IPS-15b (cell line): ENCODE measurements around the gene KLHL33.

Source experiments
- H3K27me3 ChIP-seq: one replicate; pipeline ENCODE4 v1.6.1; 2013; ENCODE audit warnings: low read length; ENCODE audit not compliant: control insufficient read depth, insufficient read depth
- H3K36me3 ChIP-seq: one replicate; pipeline ENCODE4 v1.6.1; 2013; ENCODE audit warnings: low read length; ENCODE audit not compliant: control insufficient read depth, insufficient read depth
- H3K4me1 ChIP-seq: one replicate; pipeline ENCODE4 v1.6.1; 2013; ENCODE audit warnings: mild to moderate bottlenecking, low read length; ENCODE audit not compliant: control insufficient read depth, insufficient read depth
- H3K4me3 ChIP-seq: one replicate; pipeline ENCODE4 v1.5.1; 2013; ENCODE audit warnings: low read depth, low read length
- H3K9ac ChIP-seq: one replicate; pipeline ENCODE4 v1.6.1; 2013; ENCODE audit warnings: low read depth, mild to moderate bottlenecking, low read length
- H3K9me3 ChIP-seq: one replicate; pipeline ENCODE4 v1.6.1; 2013; ENCODE audit warnings: mild to moderate bottlenecking, low read length; ENCODE audit not compliant: control insufficient read depth, insufficient read depth

The KLHL33 gene

DNA sequence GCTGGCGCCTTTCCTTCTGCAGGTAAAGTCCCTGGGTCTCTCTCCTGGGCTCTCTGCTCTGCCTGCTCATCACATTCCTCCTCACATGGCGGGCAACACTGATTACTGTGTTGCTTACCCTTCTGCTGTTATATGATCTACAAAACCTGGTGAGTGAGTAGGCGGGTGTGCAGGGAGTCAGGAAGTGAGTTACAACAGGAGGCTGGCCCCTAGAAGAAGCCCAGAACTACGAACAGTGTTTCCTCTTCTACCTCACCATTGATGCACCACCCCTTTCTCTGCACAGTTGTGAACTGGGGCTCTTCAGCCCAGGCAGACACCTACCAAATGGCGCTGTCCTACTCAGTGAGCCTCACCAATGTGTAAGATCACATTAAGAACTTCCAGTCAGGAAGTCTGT lies 4.9 kb upstream of the KLHL33 start:
- Histone ChIP-seq H3K4me3 (no peak overlapping the region), H3K4me1 (peaks cover under 1% of the 10 kb centered on the region), H3K9ac (no peak overlapping the region), H3K9me3 (no peaks in the 10 kb centered on the region), H3K36me3 (peaks cover 3% of the 10 kb centered on the region), H3K27me3 (peaks cover 2% of the 10 kb centered on the region)

DNA sequence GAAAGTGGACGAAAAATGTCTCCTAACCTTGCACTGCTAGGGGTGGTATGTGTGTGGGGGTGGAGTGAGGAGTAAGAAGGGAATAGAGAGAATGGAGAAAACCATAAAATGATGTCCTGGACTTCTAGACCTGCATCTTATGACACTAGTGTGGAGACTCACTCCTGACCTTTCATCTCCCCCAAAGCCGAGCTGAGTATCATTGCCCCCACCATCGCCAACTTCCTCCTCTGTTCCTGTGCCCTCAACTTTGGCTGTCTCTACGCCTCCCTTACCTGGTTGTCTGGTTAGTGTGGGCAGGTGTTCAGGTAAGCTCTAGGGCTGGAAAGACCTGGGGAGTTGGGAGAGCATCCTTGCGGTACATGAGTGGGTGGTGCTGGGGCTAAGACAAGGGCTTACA lies 4.5 kb upstream of the KLHL33 start:
- H3K36me3 ChIP-seq: no peaks in the 10 kb centered on the region
- H3K4me3 ChIP-seq: no peak overlapping the region
- H3K9me3 ChIP-seq: no peaks in the 10 kb centered on the region
- no peak overlapping the region for H3K9ac ChIP-seq
- peaks cover 6% of the 10 kb centered on the region for H3K27me3 ChIP-seq
- H3K4me1 ChIP-seq: peaks cover 3% of the 10 kb centered on the region

DNA sequence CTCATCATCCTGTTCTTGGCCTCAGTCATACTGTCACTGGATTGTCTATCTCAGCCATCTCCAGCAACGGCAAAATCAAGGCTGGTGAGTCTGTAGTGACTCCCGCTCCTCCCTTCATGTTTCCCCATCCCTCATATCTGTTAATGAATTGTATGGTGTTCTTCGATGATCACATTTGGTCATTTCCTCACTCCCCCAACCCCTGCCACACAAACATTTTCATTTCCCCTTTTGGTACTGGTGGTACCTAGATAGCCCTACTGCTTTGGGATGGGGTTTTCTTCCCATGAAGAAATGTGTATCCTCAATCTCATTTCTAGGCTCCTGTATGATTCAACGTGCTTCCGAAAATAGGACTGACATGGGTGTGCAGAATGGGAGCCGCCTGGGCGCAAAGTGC lies 2.7 kb upstream of the KLHL33 start:
- H3K36me3 ChIP-seq: no peaks in the 10 kb centered on the region
- H3K4me1 ChIP-seq: peaks cover 7% of the 10 kb centered on the region
- no peaks in the 10 kb centered on the region for H3K9me3 ChIP-seq
- peaks cover 10% of the 10 kb centered on the region for H3K27me3 ChIP-seq
- no peak overlapping the region for H3K9ac ChIP-seq
- H3K4me3 ChIP-seq: no peak overlapping the region

DNA sequence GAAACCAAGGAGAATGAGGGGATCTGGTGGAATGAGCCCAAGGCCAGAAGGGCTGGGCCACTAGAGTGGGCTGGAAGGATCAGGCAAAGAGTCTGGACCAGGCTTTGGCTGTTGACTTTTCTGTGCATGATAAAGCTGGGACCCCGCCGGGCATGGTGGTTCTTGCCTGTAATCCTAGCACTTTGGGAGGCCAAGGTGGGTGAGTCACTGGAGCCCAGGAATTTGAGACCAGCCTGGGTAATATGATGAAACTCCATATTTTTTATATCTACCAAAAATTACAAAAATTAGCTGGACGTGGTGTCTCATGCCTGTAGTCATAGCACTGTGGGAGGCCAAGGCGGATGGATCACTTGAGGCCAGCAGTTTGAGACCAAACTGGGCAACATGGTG lies 393 bp upstream of the KLHL33 start:
- Histone ChIP-seq H3K4me1 (peaks cover 7% of the 10 kb centered on the region), H3K27me3 (peaks cover 10% of the 10 kb centered on the region), H3K36me3 (no peaks in the 10 kb centered on the region), H3K9ac (no peak overlapping the region), H3K9me3 (no peaks in the 10 kb centered on the region), H3K4me3 (no peak overlapping the region)

DNA sequence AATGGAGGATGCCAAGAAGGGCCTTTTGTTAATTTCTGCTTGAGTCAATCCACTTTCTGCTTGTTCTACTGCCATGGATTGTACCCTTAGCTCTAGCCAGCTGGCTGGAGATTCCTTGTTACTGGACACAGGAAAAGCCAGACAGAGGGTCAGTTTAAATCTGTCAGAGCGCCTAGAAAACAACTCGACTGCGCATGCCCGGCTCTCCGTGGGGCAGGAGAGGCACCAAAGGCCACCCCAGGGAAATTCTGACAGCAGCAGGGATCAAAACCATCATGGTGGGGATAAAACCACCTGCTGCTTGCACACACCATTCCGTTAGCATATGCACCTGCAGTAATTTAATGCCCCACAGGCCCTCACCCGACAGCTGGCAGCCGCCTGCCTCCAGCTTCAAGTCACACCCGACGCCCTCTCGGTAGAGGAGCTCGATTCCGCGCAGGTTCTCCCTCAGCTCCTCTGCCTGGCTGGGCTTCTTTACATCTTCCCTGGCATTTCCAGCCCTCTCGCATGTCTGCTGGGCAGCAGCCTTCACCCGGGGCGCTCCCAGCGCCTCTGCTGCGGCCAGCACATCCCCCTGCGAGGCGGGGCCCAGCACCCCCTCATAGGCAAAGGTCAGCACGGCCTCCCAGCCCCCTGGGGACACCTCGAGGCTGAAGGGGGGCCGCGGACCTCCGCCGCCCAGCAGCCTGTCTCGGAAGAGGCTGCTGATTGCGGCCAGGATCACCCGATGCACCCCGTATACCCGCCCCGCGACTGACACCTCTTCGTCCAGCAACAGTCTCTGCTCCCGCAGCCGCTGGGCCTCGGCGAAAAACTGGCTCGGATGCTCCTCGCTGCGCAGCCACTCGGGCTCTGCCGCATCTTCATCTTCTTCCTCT lies 1.0 kb downstream of the KLHL33 start:
- Histone ChIP-seq H3K9me3 (no peaks in the 10 kb centered on the region), H3K4me1 (peaks cover 7% of the 10 kb centered on the region), H3K4me3 (peak overlapping the region; percentile 37), H3K27me3 (peaks cover 10% of the 10 kb centered on the region), H3K36me3 (no peaks in the 10 kb centered on the region), H3K9ac (no peak overlapping the region)

DNA sequence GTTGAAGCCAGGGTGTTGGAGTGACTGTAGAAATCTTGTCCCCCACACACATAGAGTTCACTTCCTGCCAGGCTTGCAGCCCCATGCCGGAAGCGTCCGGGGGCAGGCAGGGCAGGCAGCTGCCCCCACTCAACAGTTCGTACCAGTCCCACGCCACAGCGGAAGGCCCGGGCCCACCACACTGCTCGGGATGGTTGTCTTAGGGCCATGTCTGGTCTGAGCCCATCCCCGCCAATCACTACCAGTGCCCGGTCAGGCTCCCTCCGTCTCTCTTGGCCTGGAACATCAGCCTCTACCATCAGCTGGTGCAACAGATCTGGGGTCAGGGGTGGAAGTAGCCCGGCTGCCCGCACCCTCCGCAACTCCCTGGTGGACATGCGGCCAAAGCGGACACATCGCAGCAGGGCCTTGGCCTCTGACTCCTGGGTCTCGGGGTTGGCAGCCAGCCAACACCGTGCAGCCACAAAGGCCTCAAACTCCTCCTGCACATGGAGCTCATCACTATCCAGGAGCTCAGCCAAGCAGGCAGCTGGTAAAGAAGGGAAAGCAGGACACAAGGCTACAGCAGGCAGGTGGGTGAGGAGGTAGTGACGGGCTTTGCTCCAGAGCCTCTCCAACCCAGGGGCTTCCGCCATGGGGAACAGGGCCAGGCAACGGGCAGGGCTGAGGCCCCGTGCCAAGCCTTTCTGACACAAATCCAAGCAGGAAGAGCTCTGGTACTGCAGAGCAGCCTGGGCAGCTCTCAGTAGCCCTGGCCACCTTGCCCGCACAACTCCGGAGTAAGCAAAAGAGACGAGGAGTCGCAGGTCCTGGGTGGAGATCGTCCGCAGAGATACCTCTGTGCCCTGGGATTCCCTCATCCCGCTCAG lies 5.9 kb downstream of the KLHL33 start:
- peaks cover 3% of the 10 kb centered on the region for H3K4me1 ChIP-seq
- no peaks in the 10 kb centered on the region for H3K36me3 ChIP-seq
- H3K9ac ChIP-seq: no peak overlapping the region
- H3K9me3 ChIP-seq: no peaks in the 10 kb centered on the region
- no peak overlapping the region for H3K4me3 ChIP-seq
- H3K27me3 ChIP-seq: peaks cover 4% of the 10 kb centered on the region

DNA sequence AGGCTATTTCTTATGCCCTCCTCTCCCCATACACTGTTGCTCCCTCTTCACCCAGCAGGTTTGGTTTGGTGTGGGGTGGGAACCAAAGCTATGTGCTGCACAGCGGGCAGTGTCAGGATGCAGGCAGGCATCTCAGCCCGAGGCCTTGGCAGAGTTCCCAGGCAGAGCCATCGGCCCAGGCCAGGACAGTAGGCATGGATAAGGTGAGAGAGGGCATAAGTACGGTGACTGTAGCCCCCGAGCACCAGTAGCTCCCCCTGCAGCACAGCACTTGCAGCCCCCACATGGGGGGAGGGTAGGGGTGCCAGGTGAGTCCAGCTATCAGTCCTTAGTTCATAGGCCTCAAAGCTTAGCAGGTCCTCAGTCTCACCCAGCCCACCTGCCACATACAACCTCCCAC lies 7.2 kb downstream of the KLHL33 start:
- Histone ChIP-seq H3K27me3 (no peaks in the 10 kb centered on the region), H3K4me1 (no peaks in the 10 kb centered on the region), H3K9ac (no peak overlapping the region), H3K4me3 (no peak overlapping the region), H3K36me3 (no peaks in the 10 kb centered on the region), H3K9me3 (no peaks in the 10 kb centered on the region)

DNA sequence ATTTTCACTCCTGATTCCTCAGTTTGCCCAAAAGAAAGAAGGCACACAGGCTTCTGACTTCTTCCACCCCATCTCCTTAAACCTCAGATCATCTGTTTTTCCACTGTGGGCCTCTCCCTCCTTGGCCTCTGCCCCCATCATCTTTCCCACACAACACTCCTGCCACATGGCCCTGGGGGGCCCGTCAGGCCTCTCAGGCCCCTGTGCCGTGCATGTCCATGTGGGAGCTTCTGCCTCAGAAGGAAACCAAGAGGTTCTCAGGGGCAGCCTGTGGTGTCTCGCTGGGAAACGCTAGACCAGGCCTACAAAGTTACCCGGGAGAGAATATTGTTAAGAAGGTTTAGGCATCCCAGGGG lies 8.0 kb downstream of the KLHL33 start:
- Histone ChIP-seq H3K9ac (no peak overlapping the region), H3K4me3 (no peak overlapping the region), H3K36me3 (no peaks in the 10 kb centered on the region), H3K4me1 (no peaks in the 10 kb centered on the region), H3K9me3 (no peaks in the 10 kb centered on the region), H3K27me3 (no peaks in the 10 kb centered on the region)

DNA sequence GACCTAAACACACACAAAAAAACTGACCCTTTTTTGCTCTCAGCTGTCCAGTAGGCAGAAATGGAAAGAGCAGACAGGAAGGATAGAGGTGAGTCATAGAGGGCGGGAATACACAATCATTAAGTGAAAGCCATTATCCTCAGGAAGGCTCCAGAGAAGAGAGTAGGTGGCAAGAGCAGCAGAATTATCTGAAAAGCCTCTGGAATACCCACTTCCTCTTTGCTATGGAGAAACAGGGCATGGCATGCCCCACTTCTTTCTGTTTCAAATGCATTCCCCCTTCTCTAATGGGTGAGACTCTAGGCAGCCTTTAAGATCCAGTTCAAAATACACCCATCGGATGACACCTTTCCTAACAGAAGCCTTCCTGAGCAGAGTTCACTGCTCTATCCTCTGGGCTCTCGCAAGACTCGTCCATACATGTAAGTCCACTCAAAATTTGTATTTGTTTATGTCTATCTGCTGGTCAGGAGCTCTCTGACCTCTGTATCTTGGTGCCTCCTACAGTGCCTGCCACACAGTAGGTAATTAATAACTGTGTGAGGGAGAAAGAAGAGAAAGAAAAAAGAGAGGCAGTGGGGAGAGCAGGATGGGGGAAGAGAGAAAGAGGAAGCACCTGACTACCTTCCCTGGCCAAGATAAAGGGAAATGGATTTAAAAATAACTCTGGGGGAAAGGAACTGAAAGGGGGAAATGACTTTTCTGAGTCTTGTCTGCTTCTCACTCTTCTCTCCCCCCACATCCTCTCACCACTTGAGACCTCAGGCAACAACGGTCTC lies 8.5 kb downstream of the KLHL33 start:
- no peaks in the 10 kb centered on the region for H3K36me3 ChIP-seq
- no peak overlapping the region for H3K9ac ChIP-seq
- no peaks in the 10 kb centered on the region for H3K9me3 ChIP-seq
- no peaks in the 10 kb centered on the region for H3K27me3 ChIP-seq
- H3K4me1 ChIP-seq: no peaks in the 10 kb centered on the region
- no peak overlapping the region for H3K4me3 ChIP-seq

DNA sequence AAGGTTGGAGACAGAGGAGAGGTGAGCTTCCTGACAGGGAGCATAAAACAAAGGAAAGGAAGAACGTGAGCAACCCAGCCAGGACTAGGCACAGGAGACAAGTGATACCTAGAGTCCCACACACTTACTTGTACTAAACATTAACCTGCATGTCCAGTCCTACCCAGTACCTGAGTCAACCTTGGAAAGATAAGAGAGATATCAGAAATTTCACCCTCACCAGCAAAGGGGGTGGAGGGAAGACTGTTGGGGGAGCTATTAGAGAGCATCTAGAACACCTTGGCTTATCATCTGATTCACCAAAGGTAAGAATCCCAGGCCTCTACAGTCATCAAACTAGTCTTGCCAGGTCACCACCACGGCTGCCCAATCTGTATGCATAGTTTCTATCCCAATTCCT lies 11.1 kb downstream of the KLHL33 start:
- Histone ChIP-seq H3K9me3 (no peaks in the 10 kb centered on the region), H3K27me3 (no peaks in the 10 kb centered on the region), H3K4me3 (no peak overlapping the region), H3K4me1 (peaks cover 6% of the 10 kb centered on the region), H3K36me3 (no peaks in the 10 kb centered on the region), H3K9ac (no peak overlapping the region)

DNA sequence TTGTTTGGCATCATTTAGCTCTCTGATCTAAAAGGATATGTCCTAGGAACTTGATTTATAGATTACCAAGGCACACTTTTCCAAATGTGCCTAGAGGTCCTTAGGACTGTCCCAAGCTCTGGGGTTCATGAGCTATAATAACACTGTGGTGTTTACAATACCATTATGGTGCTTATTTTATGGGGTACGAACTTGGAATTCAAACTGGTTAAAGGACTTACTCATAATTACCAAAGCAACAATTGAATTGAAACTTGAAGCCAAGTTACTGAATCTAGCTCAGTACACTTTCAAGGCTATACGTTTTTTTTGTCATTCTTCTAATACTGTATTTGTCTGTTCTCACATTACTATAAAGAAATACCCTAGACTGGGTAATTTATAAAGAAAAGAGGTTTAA lies 13.1 kb downstream of the KLHL33 start:
- Histone ChIP-seq H3K9me3 (no peaks in the 10 kb centered on the region), H3K4me3 (no peak overlapping the region), H3K27me3 (no peaks in the 10 kb centered on the region), H3K4me1 (peaks cover 6% of the 10 kb centered on the region), H3K9ac (no peak overlapping the region), H3K36me3 (no peaks in the 10 kb centered on the region)
